ENCODE results near the gene ACSL6.

- TF ChIP-seq CTCF (conservative IDR thresholded peaks at IDR 0.05; ENCODE audit: low read length) (no peak), EZH2phosphoT487 (IDR thresholded peaks at IDR 0.05; ENCODE audit: borderline replicate concordance) (no peak)
Observed at GRCh38 chr5:132029609-132030330, 18.3 kb upstream of the ACSL6 start.

Measured in Loucy (cell line).